Coronary artery (tissue), 2 donors: ENCODE data around the gene NPAT.
"Not testable (repeated sequence)": the region's sequence is repeated elsewhere in the genome, so short reads cannot be mapped to it uniquely, and the experiment has no call there.

Source experiments
- DNase-seq: peaks from one replicate; pipeline ENCODE4 v3.0.0-alpha.2; 2017; ENCODE audit warnings: low spot score
- H3K27ac ChIP-seq, 2 donors: fragments of 200-600 bp; sonication (generic); one replicate each; pipeline ENCODE4 v1.5.1; 2016 to 2019
- H3K4me3 ChIP-seq: fragments of 200-600 bp; sonication (generic); 2 replicates; pipeline ENCODE4 v1.5.1; 2016; ENCODE audit warnings: mild to moderate bottlenecking, moderate library complexity
- CTCF ChIP-seq: fragments of 200-600 bp; sonication (generic); IDR thresholded peaks from one replicate; pipeline ENCODE4 v1.5.1; 2019; ENCODE audit warnings: antibody characterized with exemption

Gene NPAT

GRCh38 chr11:108198833-108199232, 23.6 kb downstream of the NPAT start:
- no peak for TF ChIP-seq CTCF
- Histone ChIP-seq H3K4me3 (no peak overlapping the region), H3K27ac (no peak overlapping the region)
- DNase-seq, result no peak

- no peak for DNase-seq
- no peak overlapping the region for H3K27ac ChIP-seq
- TF ChIP-seq CTCF, result no peak
- no peak overlapping the region for H3K4me3 ChIP-seq
These were observed 25.1 kb downstream of the NPAT start for GRCh38 chr11:108197351-108197750.

GRCh38 chr11:108196901-108197300, 25.5 kb downstream of the NPAT start:
- no peak overlapping the region for H3K4me3 ChIP-seq
- DNase-seq, result no peak
- no peak overlapping the region for H3K27ac ChIP-seq
- TF ChIP-seq CTCF, result no peak

- DNase-seq, result no peak
- Histone ChIP-seq H3K4me3 (no peak overlapping the region), H3K27ac (no peak overlapping the region)
- no peak for TF ChIP-seq CTCF
These were observed 28.7 kb downstream of the NPAT start for GRCh38 chr11:108193725-108194124.

GRCh38 chr11:108177570-108177969, 44.9 kb downstream of the NPAT start:
- H3K4me3 ChIP-seq, result no peak overlapping the region
- TF ChIP-seq CTCF, result no peak
- no peak for DNase-seq
- no peak overlapping the region for H3K27ac ChIP-seq

- H3K27ac ChIP-seq, result no peak overlapping the region
- TF ChIP-seq CTCF, result no peak
- no peak for DNase-seq
- H3K4me3 ChIP-seq, result no peak overlapping the region
These were observed 52.3 kb downstream of the NPAT start for GRCh38 chr11:108170184-108170583.

- TF ChIP-seq CTCF, result no peak
- no peak overlapping the region for H3K27ac ChIP-seq
- DNase-seq, result no peak
- H3K4me3 ChIP-seq, result no peak overlapping the region
These were observed 54.8 kb downstream of the NPAT start for GRCh38 chr11:108167624-108168023.

- not testable (repeated sequence) for DNase-seq, H3K27ac ChIP-seq, H3K4me3 ChIP-seq
These were observed 59.6 kb downstream of the NPAT start for GRCh38 chr11:108162878-108163277.
